Gastrocnemius medialis (tissue), 4 donors: ENCODE data around the gene PDE6C.

Experiments used
- CTCF ChIP-seq, 5 experiments: fragments of 450-650 bp in 3 of 5; fragments of 200-600 bp in 2 of 5; sonication (generic) in 2 of 5; IDR thresholded peaks in 4 of 5; conservative IDR thresholded peaks in 1 of 5; 1 replicate in 4 of 5; 2 replicates in 1 of 5; pipeline ENCODE4 v1.5.1; 2016 to 2019; ENCODE audit warnings: antibody characterized with exemption in 5 of 5, mild to moderate bottlenecking in 3 of 5, moderate library complexity in 3 of 5
- POLR2A ChIP-seq, 2 donors: fragments of 450-650 bp; IDR thresholded peaks; one replicate each; pipeline ENCODE4 v1.6.1; 2017; ENCODE audit warnings: antibody characterized with exemption in 2 of 2, mild to moderate bottlenecking in 2 of 2, moderate library complexity in 2 of 2

- TF ChIP-seq CTCF (IDR thresholded peaks at IDR 0.05 in 4 of 5, conservative IDR thresholded peaks at IDR 0.05 in 1 of 5), result no peak
- TF ChIP-seq POLR2A (IDR thresholded peaks at IDR 0.05), result no peak
Measured at GRCh38 chr10:93565446-93565845, 46.9 kb upstream of the PDE6C start.
